ENCODE results near the gene ZNF613.
A peak's percentile ranks its signal among the peaks of the same experiment; 100 is the strongest.
"Not testable (repeated sequence)": the region's sequence is repeated elsewhere in the genome, so short reads cannot be mapped to it uniquely, and the experiment has no call there.

Gene ZNF613

DNA sequence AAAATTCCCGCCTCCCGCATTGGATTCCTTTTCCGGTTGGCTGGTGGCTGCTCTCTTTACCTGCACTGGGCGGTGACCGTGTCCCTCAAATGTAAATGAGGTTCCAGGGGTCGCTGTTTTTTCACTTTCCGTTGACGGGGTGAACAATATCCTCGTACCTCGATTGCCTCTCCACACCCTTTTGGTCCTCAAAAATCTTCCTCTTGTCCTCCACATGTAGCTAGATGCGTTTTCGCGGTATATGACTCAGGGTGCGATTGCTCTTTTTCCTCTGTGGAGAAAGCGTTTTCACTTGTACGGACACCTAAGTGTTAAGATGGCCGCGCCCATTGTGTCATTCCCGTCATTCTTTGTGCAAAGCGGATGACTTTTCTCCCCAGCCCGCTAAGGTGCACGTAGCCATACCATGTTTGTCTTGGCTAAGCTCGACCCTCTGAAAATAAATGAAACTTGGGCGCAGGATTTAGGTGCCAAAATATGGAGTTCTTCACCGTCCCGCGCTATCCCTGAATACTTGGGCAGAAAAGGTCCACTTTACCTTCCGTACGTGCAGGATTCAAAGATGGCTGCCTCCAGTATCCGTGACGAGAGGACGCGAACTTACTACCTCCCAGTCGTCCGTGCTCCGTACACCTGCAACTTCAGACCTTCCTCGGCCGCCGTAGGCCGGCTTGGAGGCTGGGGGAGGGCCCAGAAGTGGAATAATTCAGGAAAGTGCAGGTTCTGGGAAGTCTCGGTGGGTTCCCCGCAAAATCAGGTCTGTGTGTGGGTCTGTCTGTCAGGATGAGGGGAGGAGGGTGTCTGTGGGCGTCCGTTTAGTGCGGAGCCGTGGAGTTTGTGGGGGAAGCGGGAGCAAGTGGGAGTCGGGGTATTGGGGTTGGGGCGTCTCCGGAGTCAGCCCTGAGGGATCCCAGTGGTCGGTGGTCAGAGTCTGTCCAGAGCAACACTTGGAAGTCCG, at the start of gene ZNF613:
TSS of gene ZNF613 (plus strand) at position 689 of the 958 bp plus-strand sequence. CDS start 8,749 bp downstream, outside the sequence.
- FAIRE-seq, result peak; percentile 85

DNA sequence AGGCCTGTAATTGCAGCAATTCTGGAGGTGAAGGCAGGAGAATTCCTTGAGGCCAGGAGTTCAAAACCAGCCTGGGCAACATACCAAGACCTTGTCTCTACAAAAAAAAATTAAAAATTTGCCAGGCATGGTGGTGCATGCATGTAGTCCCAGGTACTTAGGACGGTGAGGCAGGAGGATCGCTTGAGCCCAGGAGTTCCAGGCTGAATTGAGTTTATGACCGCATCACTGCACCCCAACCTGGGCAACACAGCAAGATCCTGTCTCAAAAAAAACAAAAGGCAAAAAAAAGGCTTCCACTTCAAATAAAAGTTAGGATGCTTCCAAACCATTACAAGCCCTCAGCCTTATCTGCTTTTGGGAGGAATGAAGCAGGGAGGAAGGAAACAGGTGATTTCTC, 44.8 kb upstream of the ZNF613 start:
- FAIRE-seq, result no peak

DNA sequence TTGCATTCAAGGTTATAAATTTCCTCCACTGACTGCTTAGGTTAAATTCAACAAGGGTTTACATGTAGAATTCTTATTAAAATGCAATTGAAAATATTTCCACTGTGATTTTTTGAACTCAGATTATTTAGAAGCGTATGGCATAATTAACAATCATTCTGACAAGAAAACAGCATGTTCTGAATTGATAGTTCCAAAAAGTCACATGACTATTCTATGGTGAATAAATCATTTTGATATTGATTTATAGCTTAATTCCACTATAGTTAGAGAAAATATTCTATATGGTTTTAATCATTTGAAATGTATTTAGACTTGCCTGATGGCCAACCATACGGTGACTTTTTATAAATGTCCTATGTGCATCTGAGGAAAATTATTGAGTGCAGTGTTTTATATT, 42.6 kb upstream of the ZNF613 start:
- no peak for FAIRE-seq

DNA sequence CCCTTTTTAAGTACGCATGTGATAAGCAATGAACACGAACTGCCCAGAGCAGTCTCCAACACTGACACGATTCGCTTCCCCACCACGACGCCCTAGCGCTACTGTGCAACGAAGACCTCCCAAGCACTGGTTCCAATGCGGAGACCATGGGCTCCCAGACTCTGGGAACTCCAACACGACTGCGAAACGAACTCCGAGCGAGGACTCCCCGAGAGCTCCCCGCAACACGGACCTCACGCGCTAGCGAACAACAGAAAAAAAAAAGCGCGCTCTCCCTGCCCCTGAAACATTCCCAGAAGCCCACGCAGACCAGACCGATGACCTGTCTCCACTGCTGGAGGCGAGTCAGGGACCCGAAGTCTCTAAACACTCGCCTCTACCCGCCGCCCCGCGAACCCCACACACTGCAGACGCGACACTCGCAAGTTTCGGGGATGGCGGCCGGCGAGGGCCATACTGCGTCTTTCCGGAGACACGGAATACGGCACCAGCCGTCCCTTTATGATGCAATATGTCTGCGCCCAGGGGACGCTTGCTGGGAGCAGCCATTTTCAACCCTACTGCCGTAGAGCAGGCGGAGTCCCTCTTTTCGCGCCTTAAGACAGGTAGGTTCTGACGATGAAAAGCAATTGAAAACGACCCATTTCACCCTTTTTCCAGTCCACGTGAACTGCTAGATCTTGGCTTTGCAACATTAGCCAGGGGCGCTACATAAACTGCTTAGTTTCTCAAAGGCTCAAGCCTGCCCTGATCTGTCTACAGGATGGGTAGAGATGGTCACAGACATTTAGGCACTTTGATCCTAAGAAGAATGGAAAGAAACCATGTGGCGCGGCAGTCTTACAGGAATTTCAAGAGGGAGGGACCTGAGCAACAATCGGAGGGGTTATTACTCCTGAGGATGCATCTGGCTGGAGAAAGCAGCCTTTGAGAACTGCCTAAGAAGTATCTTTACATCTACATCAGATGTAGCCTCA, 39.5 kb upstream of the ZNF613 start, which contains the start of gene ZNF577:
TSS of gene ZNF577 (minus strand) at position 430 of the 977 bp plus-strand sequence. CDS start 7,569 bp downstream, outside the sequence.
- no peak for FAIRE-seq

DNA sequence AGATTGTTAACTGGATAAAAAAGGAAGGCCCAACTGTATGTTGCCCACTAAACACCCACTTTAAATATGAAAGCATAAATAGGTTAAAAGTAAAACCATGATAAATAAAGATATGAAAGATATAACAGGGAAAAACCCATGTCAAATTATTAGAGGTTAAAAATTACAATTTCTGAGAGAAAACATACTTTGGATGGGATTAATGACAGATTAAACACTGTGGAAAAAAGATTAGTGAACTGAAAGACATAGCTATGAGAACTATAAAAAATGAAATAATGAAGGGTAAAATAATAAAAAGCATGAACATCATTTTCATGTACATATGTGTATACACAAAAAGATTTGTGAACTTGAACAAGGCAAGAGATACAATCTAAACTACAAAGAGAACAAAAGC, 37.3 kb upstream of the ZNF613 start:
- no peak for FAIRE-seq

DNA sequence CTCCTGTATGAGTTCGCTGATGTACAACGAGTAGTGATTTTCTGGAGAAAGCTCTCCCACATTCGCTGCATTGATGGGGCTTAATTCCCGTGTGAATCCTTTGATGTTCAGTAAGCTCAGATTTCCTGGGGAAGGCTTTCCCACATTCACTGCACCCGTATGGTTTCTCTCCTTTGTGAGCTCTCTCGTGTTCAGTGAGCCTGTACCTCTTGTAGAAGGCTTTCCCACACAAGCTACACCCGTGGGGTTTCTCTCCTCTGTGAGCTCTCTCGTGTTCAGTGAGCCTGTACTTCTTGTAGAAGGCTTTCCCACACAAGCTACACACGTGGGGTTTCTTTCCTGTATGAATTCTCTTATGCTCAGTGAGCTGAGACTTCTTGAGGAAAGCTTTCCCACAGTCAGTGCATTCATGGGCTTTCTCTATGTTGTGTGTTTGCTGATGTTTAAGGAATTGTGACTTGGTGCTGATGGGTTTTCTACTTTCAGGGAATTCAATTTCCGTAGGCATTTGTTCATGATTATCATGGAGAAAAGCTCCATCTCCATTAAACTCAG, 36.0 kb upstream of the ZNF613 start:
- no peak for FAIRE-seq

DNA sequence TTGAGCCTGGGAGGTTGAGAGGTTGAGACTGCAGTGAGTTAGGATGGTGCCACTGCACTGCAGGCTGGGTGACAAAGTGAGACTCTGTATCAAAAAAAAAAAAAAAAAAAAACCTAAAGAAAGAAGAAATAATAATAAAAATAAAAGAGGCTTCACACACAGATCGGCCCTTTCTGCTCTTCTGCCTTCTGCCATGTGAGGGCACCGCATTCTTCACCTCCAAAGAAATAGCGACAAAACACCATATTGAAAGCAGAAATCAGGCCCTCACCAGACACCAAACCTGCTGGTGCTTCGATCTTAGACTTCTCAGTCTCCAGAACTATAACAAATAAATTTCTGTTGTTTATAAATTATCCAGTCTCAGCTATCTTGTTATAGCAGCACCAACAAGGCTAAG, 25.4 kb upstream of the ZNF613 start:
- no peak for FAIRE-seq

DNA sequence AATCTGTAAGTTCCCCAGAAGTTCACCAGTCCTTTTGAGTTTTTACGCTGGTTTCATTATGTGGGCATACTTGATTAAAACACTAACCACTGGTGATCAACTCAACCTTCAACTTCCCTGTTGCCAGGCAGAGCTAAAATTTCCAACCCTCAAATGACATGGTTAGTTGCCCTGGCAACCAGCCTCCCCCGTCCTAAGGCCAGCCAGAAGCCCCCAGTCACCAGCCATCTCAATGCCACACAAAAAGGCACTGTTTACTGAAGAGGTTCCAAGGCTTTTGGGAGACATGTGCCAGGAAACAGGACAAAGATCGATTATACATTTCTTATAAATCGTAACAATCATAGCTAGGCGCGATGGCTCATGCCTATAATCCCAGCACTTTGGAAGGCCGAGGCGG, 24.1 kb upstream of the ZNF613 start:
- FAIRE-seq, result no peak

DNA sequence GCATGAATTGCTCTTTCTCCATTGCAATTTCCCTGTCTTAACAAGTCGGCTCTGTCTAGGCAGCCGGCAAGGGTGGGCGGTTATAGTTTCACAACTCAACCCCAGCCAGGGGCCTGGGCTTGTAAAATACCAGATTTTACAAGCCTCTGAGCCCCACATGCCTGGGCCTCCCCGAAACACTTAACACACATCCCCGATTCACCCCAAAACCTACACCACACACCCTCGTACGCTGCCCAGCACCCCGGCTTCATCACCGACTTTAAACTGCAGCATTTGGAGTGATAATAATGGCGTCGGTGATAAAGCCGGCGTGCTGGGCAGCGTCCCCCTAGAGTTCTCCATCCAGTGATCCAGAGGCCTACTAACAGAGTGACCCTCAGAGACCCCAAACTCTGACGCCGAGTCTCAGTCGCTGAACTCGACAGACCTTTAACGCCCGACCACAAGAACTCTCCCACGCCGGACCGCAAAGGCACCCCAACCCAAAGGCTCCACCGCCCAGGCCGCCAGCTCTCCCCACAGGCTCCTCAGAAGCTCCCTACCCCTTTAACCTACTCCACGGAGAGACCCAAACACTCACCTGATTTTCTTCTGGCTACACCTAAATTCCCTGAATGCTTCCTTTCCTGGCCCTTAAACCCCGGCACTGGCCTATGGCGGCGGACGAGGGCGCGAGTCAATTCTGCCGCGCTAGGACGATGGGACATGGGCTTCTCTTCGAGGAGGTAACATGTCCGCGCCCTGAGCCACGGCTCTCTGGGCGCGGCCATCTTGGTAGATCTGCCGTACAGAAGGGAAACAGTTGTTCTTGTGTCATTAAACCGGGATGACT, 22.7 kb upstream of the ZNF613 start, which contains the start of gene ZNF649:
TSS of gene ZNF649 (minus strand) at position 687 of the 835 bp plus-strand sequence. CDS start 4,910 bp downstream, outside the sequence.
- peak; percentile 58 for FAIRE-seq

DNA sequence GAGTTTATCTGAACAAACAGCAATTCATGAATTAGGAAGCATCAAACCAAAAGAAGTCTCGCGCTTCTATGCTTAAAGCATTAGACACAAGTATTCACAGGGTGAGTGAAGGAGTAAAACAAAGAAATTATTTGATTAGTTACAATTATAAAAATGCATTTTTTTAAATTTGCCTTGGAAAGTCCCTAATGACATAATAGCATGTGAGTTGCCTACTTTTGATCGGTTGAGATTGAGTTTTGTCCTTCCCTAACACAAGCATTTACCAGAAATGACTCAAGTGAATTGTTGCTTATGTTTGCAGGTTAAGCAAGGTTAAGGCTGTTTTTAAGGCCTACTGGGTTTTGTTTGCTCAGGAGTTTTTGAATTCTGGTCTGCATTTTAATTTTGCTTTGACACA, 22.1 kb upstream of the ZNF613 start:
- FAIRE-seq, result no peak

DNA sequence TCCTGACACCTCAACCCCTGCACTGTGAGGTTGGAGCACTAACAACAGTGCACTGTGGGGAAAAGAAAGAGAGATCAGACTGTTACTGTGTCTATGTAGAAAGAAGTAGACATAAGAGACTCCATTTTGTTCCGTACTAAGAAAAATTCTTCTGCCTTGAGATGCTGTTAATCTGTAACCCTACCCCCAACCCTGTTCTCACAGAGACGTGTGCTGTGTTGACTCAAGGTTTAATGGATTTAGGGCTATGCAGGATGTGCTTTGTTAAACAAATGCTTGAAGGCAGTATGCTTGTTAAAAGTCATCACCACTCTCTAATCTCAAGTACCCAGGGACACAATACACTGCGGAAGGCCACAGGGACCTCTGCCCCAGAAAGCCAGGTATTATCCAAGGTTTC, 21.6 kb upstream of the ZNF613 start:
- not testable (repeated sequence) for FAIRE-seq

DNA sequence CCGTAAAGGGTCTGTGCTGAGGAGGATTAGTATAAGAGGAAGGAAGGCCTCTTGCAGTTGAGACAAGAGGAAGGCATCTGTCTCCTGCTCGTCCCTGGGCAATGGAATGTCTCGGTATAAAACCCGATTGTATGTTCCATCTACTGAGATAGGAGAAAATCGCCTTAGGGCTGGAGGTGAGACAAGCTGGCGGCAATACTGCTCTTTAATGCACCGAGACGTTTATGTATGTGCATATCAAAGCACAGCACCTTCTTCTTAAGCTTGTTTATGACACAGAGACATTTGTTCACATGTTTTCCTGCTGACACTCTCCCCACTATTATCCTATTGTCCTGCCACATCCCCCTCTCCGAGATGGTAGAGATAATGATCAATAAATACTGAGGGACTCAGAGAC, 21.2 kb upstream of the ZNF613 start:
- FAIRE-seq, result not testable (repeated sequence)

DNA sequence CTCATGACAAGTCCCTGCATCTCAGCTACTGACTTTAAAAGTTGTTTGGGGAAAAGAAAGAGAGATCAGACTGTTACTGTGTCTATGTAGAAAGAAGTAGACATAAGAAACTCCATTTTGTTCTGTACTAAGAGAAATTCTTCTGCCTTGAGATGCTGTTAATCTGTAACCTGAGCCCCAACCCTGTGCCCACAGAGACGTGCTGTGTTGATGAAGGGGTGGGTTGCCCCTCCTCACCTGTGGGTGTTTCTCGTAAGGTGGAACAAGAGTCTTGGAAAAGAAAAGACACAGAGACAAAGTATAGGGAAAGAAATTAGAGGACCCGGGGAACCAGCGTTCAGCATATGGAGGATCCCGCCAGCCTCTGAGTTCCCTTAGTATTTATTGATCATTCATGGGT, 19.3 kb upstream of the ZNF613 start:
- FAIRE-seq, result not testable (repeated sequence)

DNA sequence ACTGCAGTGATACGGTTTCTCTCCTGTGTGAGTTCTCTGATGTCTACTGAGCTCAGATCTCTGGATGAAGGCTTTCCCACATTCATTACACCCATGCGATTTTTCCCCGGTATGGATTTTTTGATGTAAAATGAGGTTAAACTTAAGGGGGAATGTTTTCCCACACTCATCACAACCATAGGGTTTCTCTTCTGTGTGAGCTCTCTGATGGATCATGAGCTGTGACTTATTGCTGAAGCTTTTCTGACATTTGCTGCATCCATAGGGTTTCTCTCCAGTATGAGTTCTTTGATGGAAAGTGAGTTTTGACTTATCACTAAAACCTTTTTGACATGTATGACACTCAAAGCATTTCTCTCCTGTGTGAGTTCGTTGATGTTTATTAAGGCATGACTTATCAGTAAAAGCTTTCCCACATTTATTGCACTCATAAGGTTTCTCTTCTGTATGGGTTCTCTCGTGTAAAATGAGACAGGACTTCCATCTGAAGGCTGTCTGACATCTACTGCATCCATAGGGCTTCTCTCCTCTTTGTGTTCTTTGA, 11.9 kb upstream of the ZNF613 start:
- FAIRE-seq, result no peak

DNA sequence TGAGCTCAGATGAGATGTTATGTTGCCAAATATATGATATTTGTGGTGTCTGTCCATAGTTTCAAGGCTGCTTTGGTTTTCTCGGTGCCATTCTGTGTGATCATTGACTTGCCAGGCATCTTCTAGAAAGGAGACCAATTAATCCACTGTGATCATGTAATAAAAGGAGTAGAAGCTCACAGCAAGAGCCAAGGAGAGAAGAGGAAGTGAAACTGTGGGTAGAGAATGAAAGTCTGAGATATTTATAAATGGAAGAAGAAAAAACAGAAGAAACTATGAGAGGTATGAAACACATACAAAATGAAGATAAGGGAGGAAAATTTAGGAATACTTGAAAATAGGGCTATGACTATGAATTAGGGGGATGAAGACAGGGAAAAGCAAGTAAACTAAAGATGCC, 11.1 kb upstream of the ZNF613 start:
- no peak for FAIRE-seq

DNA sequence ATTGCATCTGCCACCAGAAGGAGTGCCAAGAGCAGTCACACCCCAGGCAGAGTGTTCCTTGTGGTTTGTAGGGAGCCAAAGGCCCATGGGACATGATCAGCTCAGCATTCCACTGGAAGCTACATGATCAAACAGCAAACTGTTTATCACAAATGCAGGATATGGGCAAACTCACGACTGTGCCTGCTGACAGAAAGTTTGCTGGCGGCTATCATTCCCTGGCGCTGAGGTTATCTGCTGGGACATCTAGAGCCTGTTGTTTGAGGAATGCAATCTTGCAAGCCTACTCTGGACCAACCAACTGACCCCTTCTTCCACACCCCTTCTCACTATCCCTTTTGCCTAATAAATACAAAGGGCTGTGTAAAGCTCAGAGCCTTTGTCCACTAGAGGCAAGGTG, 7.7 kb upstream of the ZNF613 start:
- FAIRE-seq, result no peak

DNA sequence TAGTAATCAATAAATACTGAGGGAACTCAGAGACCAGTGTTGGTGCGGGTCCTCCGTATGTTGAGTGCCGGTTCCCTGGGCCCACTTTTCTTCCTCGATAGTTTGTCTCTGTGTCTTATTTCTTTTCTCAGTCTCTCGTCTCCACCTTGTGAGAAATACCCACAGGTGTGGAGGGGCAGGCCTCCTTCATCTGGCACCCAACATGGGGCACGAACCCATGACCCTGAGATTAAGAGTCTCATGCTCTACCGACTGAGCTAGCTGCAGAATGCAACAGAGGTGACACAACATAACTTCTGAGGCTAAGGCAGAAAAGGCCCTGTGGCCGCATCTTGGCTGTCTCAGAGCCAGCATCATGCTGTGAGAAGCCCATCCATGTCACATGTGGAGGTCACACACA, 5.3 kb upstream of the ZNF613 start:
- no peak for FAIRE-seq

DNA sequence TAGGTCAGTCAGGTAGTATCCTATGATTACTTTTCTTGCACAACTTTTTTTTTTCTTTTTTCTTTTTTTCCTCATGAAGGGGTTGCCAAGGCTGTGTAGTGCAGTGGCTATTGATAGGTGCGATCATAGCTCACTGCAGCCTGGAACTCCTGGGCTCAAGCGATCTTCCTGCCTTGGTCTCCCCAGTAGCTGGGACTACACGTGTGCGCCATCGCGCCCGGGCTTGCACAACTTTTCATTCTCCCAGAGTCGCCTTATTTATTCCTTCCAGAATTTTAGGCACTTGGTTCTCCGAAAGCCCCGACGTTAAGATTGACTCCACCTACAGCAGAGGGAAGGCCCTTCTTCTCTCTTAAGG, 867 bp upstream of the ZNF613 start:
- FAIRE-seq, result no peak

DNA sequence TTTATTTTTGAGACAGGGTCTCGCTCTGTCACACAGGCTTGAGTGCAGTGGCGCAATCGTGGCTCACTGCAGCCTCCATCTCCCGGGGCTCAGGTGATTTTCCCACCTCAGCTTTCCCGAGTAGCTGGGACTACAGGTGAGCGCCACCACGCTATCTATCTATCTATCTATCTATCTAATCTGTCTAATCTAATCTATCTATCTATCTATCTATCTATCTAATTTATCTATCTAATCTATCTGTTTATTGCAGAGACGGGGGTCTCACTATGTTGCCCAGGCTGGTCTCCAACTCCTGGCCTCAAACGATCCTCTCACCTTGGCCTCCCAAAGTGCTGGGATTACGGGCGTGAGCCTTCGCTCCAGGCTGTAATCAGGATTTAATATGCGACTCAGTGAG, 587 bp downstream of the ZNF613 start:
- no peak for FAIRE-seq

DNA sequence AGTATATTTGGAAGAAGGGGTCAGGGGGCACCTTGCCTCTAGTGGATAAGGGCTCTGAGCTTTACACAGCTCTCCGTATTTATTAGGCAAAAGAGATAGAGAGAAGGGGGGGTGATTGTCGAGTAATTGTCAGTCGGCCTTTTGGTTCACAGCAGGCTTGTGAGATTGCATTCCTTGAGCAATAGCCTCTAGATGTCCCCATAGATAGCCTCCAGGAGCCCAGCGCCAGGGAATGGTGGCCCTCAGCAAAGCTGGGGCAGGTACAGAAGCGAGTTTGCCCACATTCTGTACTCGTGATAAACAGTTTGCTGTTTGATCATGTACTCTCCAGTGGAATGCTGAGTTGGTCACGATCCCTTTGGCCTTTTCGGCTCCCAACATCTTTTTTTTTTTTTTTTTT, 4.6 kb downstream of the ZNF613 start:
- FAIRE-seq, result no peak

DNA sequence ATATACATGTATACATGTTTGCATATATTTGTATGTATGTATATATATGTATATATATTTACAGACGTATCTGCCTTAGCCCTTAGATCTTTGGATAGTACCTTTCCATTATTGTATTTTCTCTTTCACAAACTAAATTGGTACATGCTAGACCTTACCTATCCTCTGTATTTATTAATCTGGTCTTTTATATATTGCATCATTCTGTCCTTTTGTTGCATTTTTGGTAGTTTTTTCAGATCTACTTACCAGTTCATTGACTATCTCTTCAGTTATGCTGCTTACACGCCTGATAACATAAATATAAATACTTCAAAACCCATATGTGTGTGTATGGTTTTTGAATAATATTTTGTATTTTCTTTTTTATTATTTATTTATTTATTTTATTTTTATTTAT, 11.7 kb downstream of the ZNF613 start:
- FAIRE-seq, result no peak
